Activated T-helper 1 cell treated with Interleukin-2 at 50 U/mL for 16 hours (primary cell): ENCODE data around the gene KIAA1217.

ENCODE experiments used
- DNase-seq: peaks from one replicate; pipeline ENCODE4 v3.0.0-alpha.2; 2020; ENCODE audit warnings: low read depth

The KIAA1217 gene

DNA sequence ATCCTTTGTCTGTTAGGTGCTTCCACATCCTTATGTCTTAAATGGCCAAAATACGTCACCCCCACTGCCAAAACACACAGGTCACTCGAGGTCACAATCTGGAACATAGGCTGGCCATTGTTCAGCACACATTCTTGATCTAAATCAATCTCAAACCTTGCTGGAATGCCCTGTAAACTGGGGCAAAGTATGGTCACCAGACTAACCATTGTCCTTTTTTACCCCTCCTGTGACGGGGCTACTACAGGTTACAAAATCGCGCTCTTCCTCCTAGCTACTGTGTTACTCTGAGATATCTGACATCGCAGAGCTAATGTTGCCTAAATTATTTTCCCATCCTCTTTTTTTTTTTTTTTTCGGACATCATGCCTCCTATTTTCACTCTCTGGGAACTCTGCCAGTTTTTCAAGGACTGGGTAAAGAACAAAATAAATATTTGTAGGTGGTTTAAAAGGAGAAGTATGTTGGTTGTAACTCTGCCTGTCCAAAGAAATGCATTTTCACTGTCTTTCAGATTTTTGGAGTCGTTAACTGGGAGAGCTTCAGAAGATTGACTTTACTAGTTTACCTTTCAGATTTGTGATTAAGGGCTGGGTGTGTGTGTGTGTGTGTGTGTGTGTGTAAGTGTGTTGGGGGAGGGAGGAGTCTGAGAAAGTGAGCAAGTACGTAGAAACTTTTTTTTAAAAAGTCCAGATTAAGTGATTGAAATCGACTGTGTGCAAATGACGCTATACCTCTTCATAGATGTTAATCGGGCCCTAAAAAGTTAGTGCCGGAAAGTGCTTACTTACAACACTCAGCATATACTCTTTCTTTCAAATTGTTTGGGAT lies 942 bp upstream of the KIAA1217 start:
- DNase-seq = no peak

DNA sequence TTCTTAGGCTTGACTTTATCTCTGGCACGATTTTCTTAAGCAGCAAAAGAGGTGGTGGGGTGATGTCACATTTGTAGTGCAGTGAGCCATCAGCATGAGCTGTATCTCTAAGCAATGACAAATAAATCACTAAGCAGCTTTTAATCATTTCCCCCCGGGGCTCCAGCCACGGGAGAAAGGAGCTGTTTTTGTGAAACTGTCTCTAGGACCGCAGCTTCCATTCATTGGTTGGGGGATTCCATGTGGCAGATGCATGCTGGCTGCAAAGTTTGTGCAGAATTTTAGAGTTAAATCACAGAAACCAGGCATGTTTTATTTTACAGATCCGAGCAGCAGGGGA lies 464 bp downstream of the KIAA1217 start:
- no peak for DNase-seq

DNA sequence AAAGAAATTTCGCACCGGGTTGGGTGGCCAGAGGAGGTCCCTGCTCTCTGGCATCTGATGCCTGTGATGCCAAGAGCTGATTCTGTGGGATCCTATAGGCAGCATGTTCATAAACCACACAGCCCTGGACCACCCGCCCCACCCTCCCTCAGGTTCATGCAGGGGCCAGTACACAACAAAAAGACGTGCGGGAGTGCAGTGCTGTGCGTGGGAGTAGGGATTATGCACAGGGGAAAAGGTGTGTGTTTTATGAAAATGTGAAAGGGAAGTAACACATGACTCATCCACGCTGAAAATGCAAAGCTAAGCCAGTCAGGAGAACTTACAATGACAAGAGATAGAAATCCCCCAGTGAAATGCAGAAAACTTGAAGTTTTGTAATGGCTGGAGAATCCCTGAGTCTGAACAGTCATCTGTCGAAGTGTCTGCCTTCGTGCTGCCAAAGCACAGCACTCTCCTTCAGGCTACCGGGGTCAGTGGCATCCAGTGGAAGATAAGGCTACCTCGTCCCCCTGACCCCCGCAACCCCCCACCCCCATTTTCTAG lies 1.1 kb downstream of the KIAA1217 start:
- no peak for DNase-seq

DNA sequence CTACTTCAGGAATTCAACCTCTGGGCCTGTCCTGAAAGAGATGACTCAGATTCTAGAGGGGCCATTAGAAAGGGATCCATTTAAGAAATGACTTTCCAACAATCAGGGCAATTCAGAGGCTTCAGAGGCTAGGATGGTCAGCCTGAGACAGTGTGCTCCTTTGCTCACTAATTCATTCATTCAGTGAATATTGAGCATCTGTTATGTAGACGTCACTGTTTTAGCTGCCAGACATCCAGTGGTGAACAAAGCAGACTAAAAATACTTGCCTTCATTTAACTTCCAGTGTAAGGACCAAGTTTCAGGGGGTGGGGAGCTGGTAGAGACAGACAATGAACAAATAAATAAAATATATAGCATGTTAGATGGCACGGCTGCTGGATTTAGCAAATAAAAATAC lies 1.6 kb downstream of the KIAA1217 start:
- no peak for DNase-seq

DNA sequence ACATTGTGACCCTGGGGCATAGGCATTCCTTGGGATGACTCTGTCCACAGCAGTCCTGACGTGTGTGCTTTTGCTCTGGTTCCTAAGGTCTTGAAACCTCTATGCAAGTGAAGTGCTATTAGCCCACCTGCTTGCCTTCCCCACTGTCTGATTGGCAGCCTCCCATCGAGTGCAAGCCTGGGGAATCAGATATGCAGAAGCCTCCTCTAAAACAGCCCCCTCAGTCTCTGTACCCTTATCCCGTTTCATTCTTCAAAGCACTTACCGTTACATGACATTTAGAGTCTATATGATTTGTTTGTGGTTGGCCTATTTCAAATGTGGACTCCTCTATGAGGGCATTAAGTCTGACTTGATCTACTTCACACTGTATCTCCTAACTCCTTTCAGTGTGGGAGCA lies 4.3 kb downstream of the KIAA1217 start:
- DNase-seq = no peak

DNA sequence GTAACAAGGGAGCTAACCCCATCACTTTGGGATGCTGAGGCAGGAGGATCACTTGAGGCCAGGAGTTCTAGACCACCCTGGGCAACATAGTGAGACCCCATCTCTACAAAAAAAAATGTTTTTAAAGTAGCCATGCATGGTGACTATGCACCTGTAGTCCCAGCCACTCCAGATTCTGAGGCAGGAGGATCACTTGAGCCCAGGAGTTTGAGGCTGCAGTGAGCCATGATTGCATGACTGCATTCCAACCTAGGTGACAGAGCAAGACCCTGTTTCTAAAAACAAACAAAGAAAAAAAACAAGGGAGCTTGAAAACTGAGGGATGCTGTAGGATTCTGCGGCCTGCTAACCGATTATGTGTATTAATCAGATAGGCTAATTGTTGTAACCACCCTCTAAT lies 4.9 kb downstream of the KIAA1217 start:
- no peak for DNase-seq

DNA sequence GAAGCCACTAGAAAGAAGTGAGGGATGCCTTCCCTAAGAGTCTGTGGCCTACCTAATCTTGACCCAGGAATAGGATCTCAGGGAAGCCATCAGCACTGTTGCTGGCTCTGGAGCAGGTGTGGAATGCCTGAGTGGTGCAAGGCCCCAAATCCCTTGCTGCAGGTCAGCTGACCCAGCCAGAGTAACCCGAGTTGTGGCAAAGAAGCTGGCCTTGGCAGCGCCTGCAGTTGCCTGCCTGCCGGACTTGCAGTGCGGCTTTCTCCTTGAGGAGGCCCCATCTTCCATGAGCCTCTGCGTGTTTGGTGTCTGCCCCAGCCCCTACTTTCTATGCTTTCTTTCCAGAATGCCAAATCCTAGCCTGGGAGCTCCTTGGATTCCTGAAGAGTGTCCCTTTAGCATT lies 5.8 kb downstream of the KIAA1217 start:
- no peak for DNase-seq

DNA sequence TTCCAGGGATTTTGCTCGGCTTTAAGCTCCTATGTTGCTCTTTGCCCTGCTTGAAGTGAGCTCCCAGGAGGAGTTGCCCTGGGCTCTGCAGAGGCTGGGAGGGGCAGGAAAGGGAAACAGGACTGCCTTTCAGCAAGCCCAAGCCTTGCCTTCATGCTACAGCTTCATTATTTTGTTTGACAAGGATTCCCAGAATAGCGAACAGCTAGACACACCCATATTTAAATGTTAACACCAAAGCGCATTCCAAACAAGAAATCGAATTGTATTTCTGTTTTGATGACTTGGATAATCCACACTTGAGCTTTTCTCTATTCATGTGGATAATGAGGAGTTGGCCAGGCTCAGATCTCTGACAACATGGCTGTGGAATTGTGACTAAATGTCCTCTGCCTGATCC lies 6.3 kb downstream of the KIAA1217 start:
- DNase-seq = no peak

DNA sequence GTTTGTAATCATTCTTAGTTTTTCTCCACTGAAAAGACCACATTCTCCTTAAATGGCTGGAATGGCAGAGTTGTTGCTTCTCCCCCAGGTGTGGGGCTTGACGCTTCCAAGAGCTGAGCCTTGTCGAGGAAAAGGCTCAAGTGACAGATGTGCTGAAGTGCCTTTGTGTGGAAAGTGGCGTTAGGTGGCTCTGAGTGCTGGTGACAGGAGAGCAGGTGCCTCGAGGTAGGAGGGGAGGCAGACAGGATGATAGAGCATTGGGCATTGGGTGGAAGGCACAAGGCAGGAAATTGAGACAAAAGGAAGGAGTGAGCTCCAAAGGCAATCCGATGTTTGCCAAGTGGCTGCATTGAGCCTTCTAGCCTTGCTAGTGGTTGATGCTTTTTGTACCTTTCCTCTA lies 6.7 kb downstream of the KIAA1217 start:
- no peak for DNase-seq

DNA sequence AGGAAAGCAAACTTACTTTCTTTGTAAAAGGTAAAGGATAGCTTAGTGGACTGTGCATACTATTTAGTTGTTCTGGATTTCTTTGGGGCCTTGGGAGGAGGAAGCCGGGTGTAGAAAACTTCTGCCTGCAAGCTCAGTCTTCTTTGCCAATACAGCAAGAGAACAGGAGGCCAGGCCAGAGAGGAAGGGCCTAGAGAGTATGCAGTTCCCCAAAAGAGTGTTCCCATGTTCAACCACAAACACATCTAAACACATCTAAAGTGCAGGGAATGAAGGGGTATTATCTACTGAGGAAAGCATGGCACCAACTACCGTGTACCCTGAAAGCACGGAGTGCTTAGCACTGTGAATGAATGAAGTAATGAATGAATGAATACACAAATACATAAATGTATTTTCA lies 11.0 kb downstream of the KIAA1217 start:
- DNase-seq = no peak

DNA sequence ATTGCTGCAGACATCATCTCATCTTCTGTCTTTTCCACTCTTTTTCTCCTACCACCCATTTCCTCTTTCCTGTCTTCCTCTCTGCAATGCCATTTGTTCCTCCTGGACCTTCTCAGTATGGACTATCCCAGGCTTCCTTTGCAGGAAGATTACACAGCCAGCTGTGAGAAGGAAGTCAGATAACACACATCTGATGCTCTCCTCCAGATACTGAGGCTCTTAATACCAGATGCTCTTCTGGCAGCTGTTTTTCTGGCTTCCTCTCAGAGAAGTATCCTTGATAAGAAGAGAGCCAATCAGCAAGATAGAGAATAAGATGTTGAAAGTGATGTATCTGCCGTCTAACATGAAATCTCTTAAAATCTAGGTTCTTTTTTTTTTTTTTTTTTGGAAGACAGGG lies 14.4 kb downstream of the KIAA1217 start:
- DNase-seq = no peak

DNA sequence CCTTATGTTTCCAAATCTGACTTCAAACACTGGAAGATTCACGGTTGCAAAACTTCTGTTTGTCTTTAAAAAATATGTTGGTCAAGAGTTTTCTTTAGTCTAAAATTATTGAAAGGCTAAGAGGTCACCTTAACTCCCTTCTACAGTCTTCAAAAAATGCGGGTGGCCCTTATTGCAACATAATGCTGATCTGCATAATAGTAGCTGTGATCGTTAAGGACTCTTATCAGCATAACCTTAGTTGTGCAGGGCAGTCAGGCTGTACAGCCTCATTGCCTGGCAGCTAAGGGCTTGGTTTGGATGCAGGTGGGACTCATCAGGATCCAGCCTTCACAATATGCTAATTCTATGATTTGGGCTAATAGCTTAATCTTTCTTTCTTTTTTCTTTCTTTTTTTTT lies 15.0 kb downstream of the KIAA1217 start:
- DNase-seq = no peak

DNA sequence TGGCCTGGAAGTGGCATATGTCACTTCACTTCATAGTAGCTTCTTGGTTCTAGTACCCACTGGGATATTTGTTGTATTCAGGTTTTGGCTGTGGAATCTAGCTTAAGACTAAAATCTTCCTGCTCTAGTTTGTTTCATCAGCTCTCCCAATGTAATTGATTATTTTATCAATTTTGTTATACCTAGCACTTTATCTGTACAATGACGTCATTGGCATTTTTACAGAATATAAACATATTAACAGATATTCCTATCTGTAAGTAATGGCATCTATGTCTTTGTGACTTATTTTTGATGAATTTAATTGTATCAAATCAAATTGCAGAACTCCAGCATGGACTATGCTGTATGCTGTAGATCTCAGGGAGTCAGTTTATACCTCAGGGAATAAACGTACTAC lies 19.7 kb downstream of the KIAA1217 start:
- no peak for DNase-seq

DNA sequence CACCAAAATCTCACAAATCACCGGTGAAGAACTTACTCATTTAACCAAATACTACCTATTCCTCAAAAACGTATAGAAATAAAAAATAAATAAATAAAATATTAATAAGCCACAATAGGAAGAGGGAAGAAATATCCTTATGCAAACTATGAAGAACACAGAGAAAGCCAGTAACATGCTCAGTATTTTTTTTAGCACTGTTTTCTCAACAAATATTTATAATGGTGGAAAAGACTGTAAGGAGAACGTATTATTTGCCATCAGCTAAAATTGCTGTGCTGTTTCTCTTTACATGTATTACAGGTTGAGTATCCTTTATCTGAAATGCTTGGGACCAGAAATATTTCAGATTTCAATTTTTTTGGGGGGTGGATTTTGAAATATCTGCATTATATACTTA lies 21.0 kb downstream of the KIAA1217 start:
- DNase-seq = no peak

DNA sequence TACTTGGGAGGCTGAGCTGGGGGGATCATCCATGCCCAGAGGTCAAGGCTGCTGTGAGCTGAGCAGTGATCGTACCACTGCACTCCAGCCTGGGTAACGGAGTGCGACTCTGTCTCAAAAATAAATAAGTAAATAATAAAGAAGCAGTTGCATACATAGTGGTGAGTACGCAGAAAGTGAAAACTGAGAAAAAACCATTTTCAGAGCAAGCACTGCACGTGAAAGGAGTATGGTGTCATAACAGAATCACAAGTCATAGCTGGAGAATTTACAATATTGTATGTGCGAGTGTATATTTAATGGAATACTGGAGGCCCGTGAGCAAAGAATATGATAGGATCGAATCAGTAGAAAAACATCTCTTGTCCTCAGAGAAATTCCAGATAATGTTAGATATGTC lies 22.3 kb downstream of the KIAA1217 start:
- DNase-seq = no peak

DNA sequence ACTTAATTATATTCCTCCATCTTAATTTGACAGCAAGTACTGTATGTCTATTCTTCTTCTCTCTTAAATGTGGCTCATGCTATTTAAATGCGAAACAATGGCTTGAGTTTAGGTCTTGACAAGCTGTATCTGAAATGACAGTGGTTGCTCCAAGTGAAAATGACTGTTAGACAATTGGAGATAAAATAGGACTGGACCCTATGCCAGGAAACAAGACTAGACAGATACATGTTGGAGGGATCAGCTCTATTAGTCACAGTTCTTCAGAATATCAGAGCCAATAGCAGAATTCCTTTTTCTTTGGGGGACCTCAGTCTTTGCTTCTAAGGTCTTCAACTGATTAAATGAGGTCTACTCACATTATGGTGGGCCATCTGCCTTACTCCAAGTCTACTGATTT lies 25.8 kb downstream of the KIAA1217 start:
- DNase-seq = no peak

DNA sequence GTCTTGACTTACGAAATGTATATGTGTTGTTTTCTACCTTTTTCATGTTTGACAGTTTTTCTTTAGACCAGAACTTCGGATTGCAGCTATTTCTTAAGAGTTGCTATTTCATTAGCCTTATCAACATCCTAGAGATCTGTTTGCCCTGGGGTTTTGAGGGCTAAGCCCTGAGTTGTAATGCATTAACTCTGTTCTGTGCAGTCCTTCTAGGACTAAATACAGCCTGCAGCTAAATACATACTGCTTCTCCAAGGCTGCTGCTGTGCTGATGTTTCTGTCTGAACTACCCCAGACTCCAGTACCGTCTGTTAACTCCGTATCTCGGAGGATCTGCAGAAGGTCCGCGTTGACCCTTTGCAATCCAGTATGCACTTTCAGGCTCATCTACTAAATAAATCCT lies 26.5 kb downstream of the KIAA1217 start:
- DNase-seq = no peak

DNA sequence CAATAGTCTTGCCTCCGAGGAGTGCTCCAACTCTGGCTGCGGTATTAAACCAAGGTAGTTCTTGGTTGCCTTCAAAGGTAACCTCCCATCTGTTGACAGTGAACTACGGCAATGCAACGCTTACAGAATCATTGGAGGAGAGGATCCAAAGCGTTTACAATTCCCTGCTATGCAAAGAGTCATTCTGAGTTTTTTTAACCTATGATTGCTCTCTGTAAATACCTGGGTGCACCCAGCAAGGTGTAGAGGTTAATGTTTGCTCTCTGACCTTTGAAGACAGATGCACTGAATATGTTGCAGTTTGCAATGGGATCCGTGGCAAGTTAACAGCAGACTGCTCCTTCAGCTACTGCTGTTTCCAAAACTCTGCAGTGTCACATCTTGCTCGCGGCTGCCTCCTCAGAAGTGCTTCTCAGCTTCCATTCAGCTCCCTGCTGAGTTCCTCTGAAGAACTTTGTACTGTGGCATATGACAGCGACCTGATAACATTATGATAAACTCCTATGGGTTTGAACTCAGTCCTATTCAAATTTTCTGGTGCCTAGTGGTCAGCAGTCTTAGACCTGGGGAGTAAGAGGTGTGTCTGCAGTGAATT lies 29.0 kb downstream of the KIAA1217 start:
- DNase-seq = no peak

DNA sequence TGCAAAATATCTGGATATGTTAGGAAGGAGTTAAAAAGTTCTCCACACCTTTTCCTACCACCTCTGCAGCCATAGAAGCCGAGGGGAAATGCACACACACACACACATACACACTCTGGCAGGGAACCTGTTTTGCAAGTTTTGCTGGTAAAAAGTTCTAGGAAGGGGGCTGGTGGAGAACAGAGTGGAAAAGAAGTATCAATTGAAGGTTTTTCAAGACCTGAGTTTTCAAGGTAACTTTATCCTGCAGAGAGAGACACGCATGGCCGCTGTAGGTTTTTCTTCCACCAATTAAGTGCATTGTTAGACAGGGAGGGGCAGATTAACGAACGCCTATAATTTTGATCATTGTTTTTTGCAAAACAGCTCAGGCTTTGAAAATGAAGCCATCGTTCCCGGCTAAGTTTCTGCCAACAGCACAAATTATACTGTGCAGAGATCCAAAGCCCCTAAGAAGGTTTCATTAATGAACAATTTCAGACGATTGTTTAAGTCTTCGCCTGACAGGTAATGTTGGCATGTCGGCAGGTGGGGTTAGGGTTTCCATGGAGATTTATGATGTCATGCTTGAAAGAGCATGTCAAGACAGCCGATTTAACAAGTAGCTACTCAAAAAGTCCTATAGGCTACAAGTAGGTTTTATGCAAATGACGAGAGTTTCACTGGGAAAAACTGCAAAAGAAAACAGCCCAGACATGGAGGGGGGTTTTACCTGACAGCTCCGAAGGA lies 29.7 kb downstream of the KIAA1217 start:
- DNase-seq = no peak

DNA sequence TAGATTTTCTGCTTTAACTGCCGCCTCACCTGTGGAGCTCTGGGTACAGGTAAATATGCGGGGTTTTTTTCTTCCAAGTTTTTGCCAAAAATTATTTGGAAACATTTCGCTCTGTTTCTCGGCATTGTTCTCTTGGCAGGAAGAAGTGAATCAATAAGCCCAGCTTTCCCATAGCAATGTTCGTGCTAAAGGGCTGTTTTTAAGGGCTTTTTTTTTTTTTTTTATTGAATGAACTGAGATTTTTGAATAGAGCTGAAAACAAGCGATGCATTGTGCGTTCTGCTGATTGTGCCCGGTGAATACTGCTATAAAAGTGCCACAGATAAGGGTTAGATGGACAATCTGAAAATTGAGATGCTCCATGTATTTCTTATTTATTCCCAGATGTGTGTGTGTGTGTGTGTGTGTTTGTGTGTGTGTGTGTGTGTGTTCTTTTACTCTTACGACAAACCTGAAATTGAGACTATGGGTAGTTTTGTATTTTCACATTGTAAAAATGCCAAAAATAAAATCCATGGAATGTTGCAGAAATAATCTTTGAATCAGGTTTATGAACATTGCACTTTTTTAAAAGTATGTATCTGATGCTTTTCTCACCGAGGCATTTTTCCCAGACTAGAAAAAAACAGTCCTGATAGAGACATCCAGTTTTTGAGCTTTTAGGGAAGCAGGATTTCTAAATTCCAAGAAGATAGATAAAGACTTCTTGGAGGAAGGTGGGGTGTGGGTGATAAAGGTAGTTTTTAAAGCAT lies 30.5 kb downstream of the KIAA1217 start:
- no peak for DNase-seq

DNA sequence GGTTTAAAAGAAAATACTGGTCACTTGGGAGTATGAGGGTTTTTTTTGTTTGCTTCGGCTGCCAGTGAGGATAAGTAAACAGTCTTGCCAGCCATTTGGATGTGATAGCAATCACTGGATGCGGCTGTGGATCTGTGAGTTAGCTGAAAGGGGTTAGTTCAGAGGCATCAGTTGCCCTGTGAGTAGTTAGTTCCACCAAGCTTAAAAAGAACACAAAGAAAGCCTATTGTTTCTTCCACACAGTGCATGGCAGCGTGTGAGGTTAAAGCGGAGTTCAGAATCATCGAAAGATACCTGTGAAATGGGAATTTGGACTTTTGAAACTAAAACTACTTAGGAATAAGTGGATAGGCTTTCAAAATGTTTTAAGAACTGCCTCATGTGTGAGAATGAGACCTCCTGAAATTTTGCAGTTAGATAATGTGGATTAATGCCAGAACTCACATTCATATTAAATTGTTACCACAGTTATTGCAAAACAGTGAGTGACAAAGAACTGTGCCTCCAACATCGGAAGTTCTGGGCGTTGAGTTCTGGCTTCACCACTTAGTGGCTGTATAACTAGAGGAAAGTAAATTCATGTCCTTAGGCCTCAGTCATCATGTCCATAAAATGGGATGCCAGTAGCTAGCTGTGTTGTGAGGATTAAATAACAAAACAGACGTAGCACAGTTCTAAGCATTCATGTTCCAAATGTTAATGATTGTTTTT lies 31.3 kb downstream of the KIAA1217 start:
- DNase-seq = no peak

DNA sequence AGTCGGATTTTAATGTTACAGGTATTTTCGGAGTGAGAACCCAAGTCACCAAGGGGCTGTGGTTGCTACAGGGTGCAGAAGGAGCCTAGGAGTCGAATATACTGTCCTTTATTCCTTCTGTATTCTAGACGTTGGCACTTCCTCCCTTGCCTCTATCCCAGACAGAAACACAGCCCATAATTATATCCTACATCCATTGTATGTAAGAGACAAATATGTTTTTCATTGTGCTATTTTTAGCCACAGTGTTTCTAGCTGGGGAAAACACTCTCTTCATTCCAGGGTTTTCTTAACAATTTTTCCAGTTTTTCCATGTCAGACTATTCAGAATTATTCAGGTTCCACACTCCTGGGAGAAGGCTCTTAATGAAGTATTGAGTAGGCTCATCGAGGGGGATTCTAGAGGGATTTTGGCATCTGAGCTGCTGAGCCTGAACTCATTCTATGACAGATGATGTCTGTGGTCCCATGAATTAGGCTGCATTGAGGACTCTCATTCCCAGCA lies 32.6 kb downstream of the KIAA1217 start:
- no peak for DNase-seq
